Type B pancreatic cell (in vitro differentiated cells): ENCODE measurements around the gene SNCG. TPM values are rescaled to one million over a fixed set of nuclear protein-coding genes. Genes with fewer than 3 reads are reported as not detected.

ENCODE experiments used
- DNase-seq: peaks from one replicate; pipeline ENCODE4 v3.0.0; 2021; ENCODE audit warnings: mixed read lengths; ENCODE audit not compliant: unreplicated experiment; ENCODE audit errors: extremely low spot score
- H3K27ac Mint-ChIP-seq: 2 replicates; pipeline ENCODE4 v1.8.0; 2021; ENCODE audit warnings: mild to moderate bottlenecking, mixed read lengths
- H3K27me3 Mint-ChIP-seq: 2 replicates; pipeline ENCODE4 v1.8.0; 2021; ENCODE audit warnings: mixed read lengths
- H3K36me3 Mint-ChIP-seq: 2 replicates; pipeline ENCODE4 v1.8.0; 2021; ENCODE audit warnings: mixed read lengths
- H3K4me1 Mint-ChIP-seq: one replicate; pipeline ENCODE4 v1.8.0; 2021; ENCODE audit warnings: mixed read lengths; ENCODE audit not compliant: unreplicated experiment
- H3K4me3 Mint-ChIP-seq: 2 replicates; pipeline ENCODE4 v1.8.0; 2021; ENCODE audit warnings: mild to moderate bottlenecking, mixed read lengths
- H3K9me3 Mint-ChIP-seq: 2 replicates; pipeline ENCODE4 v1.8.0; 2021; ENCODE audit warnings: mixed read lengths
- CTCF ChIP-seq: fragments of 200-600 bp; sonication (generic); conservative IDR thresholded peaks from 2 replicates; pipeline ENCODE4 v1.5.0; 2021; ENCODE audit warnings: antibody characterized with exemption, mild to moderate bottlenecking
- total RNA-seq: library from RNA; stranded (reverse); gene quantifications from 2 replicates; pipeline ENCODE4 v1.2.1, GENCODE V29; 2021; ENCODE audit warnings: low replicate concordance

SNCG gene
- total RNA-seq, 1 donor from 2014 or later = 60.4 TPM

- Mint-ChIP-seq H3K9me3 (no peaks in the 10 kb centered on the region), H3K4me3 (peak overlapping the region; percentile 89), H3K36me3 (peaks cover 4% of the 10 kb centered on the region), H3K27ac (peak overlapping the region; percentile 95), H3K27me3 (peaks cover 4% of the 10 kb centered on the region), H3K4me1 (peaks cover 42% of the 10 kb centered on the region)
- TF ChIP-seq CTCF = no peak
- DNase-seq = no peak
Measured at GRCh38 chr10:86970162-86970981, 12.0 kb downstream of the SNCG start.

GRCh38 chr10:86970982-86971231 is 12.5 kb downstream of the SNCG start:
- Mint-ChIP-seq H3K27ac (peak overlapping the region; percentile 95), H3K4me1 (peaks cover 36% of the 10 kb centered on the region), H3K27me3 (peaks cover 4% of the 10 kb centered on the region), H3K9me3 (no peaks in the 10 kb centered on the region), H3K36me3 (peaks cover 4% of the 10 kb centered on the region), H3K4me3 (peak overlapping the region; percentile 89)
- no peak for DNase-seq
- no peak for TF ChIP-seq CTCF

- no peaks in the 10 kb centered on the region for H3K9me3 Mint-ChIP-seq
- DNase-seq = no peak
- TF ChIP-seq CTCF = peak; percentile 37
- H3K27me3 Mint-ChIP-seq = peaks cover 4% of the 10 kb centered on the region
- H3K4me3 Mint-ChIP-seq = peak overlapping the region; percentile 93
- H3K27ac Mint-ChIP-seq = peak overlapping the region; percentile 99
- H3K36me3 Mint-ChIP-seq = peaks cover 4% of the 10 kb centered on the region
- peaks cover 34% of the 10 kb centered on the region for H3K4me1 Mint-ChIP-seq
Measured at GRCh38 chr10:86971232-86971991, 13.0 kb downstream of the SNCG start.

GRCh38 chr10:86972613-86973380 is 14.4 kb downstream of the SNCG start:
- no peak for DNase-seq
- H3K36me3 Mint-ChIP-seq = peaks cover 4% of the 10 kb centered on the region
- peaks cover 27% of the 10 kb centered on the region for H3K4me1 Mint-ChIP-seq
- H3K9me3 Mint-ChIP-seq = no peaks in the 10 kb centered on the region
- TF ChIP-seq CTCF = no peak
- peak overlapping the region; percentile 85 for H3K4me3 Mint-ChIP-seq
- peaks cover 4% of the 10 kb centered on the region for H3K27me3 Mint-ChIP-seq
- peak overlapping the region; percentile 99 for H3K27ac Mint-ChIP-seq

- no peaks in the 10 kb centered on the region for H3K9me3 Mint-ChIP-seq
- DNase-seq = no peak
- peaks cover 4% of the 10 kb centered on the region for H3K27me3 Mint-ChIP-seq
- peaks cover 34% of the 10 kb centered on the region for H3K4me1 Mint-ChIP-seq
- H3K4me3 Mint-ChIP-seq = peak overlapping the region; percentile 85
- no peak for TF ChIP-seq CTCF
- peaks cover 4% of the 10 kb centered on the region for H3K36me3 Mint-ChIP-seq
- H3K27ac Mint-ChIP-seq = peak overlapping the region; percentile 99
Measured at GRCh38 chr10:86974484-86974883, 16.1 kb downstream of the SNCG start.
